Stimulated activated CD8-positive, alpha-beta memory T cell treated with anti-CD3 and anti-CD28 coated beads, Interleukin-15, amount 100 ng/mL, for 24 hours (primary cell): ENCODE results near the gene ZFYVE9.

ENCODE experiments used
- DNase-seq: peaks from one replicate; pipeline ENCODE4 v3.0.0-alpha.2; 2020; ENCODE audit warnings: low read depth

The ZFYVE9 gene

GRCh38 chr1:52337439-52337838 is 195.6 kb downstream of the ZFYVE9 start:
- no peak for DNase-seq

GRCh38 chr1:52341655-52342260 is 199.9 kb downstream of the ZFYVE9 start:
- DNase-seq: no peak

- no peak for DNase-seq
These were observed 202.1 kb downstream of the ZFYVE9 start for GRCh38 chr1:52343979-52344378.

GRCh38 chr1:52345252-52345651 is 203.4 kb downstream of the ZFYVE9 start:
- no peak for DNase-seq

- no peak for DNase-seq
These were observed 204.8 kb downstream of the ZFYVE9 start for GRCh38 chr1:52346653-52347052.

GRCh38 chr1:52348704-52349300 is 206.9 kb downstream of the ZFYVE9 start:
- DNase-seq: no peak

- no peak for DNase-seq
These were observed 210.8 kb downstream of the ZFYVE9 start for GRCh38 chr1:52352690-52353089.

GRCh38 chr1:52355436-52355835 is 213.5 kb downstream of the ZFYVE9 start:
- no peak for DNase-seq

GRCh38 chr1:52355847-52356505 is 214.1 kb downstream of the ZFYVE9 start:
- DNase-seq: no peak

- DNase-seq: no peak
These were observed 215.0 kb downstream of the ZFYVE9 start for GRCh38 chr1:52356818-52357355.

GRCh38 chr1:52357397-52357796 is 215.5 kb downstream of the ZFYVE9 start:
- no peak for DNase-seq

GRCh38 chr1:52358851-52359497 is 217.1 kb downstream of the ZFYVE9 start:
- no peak for DNase-seq

GRCh38 chr1:52359676-52360594 is 218.0 kb downstream of the ZFYVE9 start:
- no peak for DNase-seq

GRCh38 chr1:52360595-52360968 is 218.7 kb downstream of the ZFYVE9 start:
- DNase-seq: no peak

- no peak for DNase-seq
These were observed 222.4 kb downstream of the ZFYVE9 start for GRCh38 chr1:52364235-52364839.

- DNase-seq: no peak
These were observed 223.3 kb downstream of the ZFYVE9 start for GRCh38 chr1:52365071-52365745.

- peak; percentile 96 for DNase-seq
These were observed 224.0 kb downstream of the ZFYVE9 start, which contains the start of gene CC2D1B for GRCh38 chr1:52365746-52366516. Gene CC2D1B (minus strand): TSS chr1:52366205. CDS start chr1:52364620, 1,585 bp downstream.

- no peak for DNase-seq
These were observed 224.6 kb downstream of the ZFYVE9 start for GRCh38 chr1:52366517-52366827.

GRCh38 chr1:52367272-52367671 is 225.4 kb downstream of the ZFYVE9 start:
- DNase-seq: no peak
